HepG2 (cell line): ENCODE measurements around the gene CTNND2. TPM values are rescaled to one million over a fixed set of nuclear protein-coding genes. Genes with fewer than 3 reads are reported as not detected.

ENCODE experiments used
- ATAC-seq: fragments of 200-7000 bp; cut with Tn5 transposase; 3 replicates; pipeline ENCODE4 v1.9.1; 2020; ENCODE audit warnings: mild to moderate bottlenecking, moderate library complexity
- BruUV-seq: library from RNA; stranded (reverse); fragments of 400-500 nt; replicated peaks from 2 replicates; lab custom pipeline; 2021; lab: Mats Ljungman, UMichigan
- CTCF ChIA-PET: fragments of 300-600 bp; formaldehyde crosslinking; extraction: SDS; loops from one replicate; lab custom pipeline; 2021; ENCODE audit warnings: low total read pairs, inconsistent platforms, low intra/inter-chr PET ratio; lab: Yijun Ruan, JAX
- POLR2A ChIA-PET: fragments of 350-600 bp; sonication (Branson Sonifier 250); formaldehyde crosslinking; loops from one replicate; lab custom pipeline; 2020; ENCODE audit warnings: antibody characterized with exemption, inconsistent platforms; lab: Yijun Ruan, JAX
- DNase-seq: peaks from one replicate; pipeline ENCODE4 v3.0.0-alpha.2; 2015; ENCODE audit warnings: low spot score
- FAIRE-seq: peaks from 3 replicates; lab custom pipeline; 2011; peaks lifted over from hg19 to GRCh38; lab: Jason Lieb, UNC
- H2AFZ ChIP-seq: one replicate; pipeline ENCODE4 v1.6.1; 2011; ENCODE audit warnings: low read length, inconsistent platforms
- H3K27ac ChIP-seq: fragments of 300-600 bp; 3 replicates; pipeline ENCODE4 v1.8.0; 2011; ENCODE audit warnings: mixed run types, mild to moderate bottlenecking, mixed read lengths, low read length, inconsistent platforms; ENCODE audit not compliant: insufficient read depth; ENCODE audit errors: extremely low read length
- H3K27me3 ChIP-seq, 2 experiments: fragments of 200-600 bp in 1 of 2; 2 replicates in 1 of 2; 3 replicates in 1 of 2; pipeline versions ENCODE4 v1.6.0 to v1.8.0; 2011; ENCODE audit warnings: low read length in 2 of 2, mild to moderate bottlenecking in 2 of 2, moderate library complexity in 2 of 2, inconsistent platforms in 1 of 2; ENCODE audit not compliant: insufficient read depth in 2 of 2, control insufficient read depth in 1 of 2
- H3K36me3 ChIP-seq, 2 experiments: fragments of 200-600 bp in 1 of 2; replicated peaks in 1 of 2; 2 replicates in 1 of 2; 3 replicates in 1 of 2; pipeline versions ENCODE4 v1.5.1 to v1.8.0; 2011; ENCODE audit warnings: low read length in 2 of 2, inconsistent platforms in 1 of 2; ENCODE audit not compliant: insufficient read depth in 2 of 2, control insufficient read depth in 1 of 2
- H3K4me1 ChIP-seq: 2 replicates; pipeline ENCODE4 v1.5.1; 2012; ENCODE audit warnings: low read length, inconsistent platforms; ENCODE audit not compliant: insufficient read depth
- H3K4me2 ChIP-seq: 2 replicates; pipeline ENCODE4 v1.6.0; 2011; ENCODE audit warnings: low read depth, low read length, inconsistent platforms
- H3K4me3 ChIP-seq, 3 experiments: fragments of 200-600 bp in 1 of 3; sonication (generic), shearing (Covaris generic) in 1 of 3; replicated peaks in 1 of 3; 2 replicates each; pipeline ENCODE4 v1.5.1; 2011 to 2016; ENCODE audit warnings: low read length in 3 of 3, inconsistent platforms in 2 of 3, low read depth in 2 of 3, mild to moderate bottlenecking in 2 of 3, control low read depth in 1 of 3, mixed read lengths in 1 of 3; ENCODE audit not compliant: insufficient read depth in 1 of 3
- H3K79me2 ChIP-seq: one replicate; pipeline ENCODE4 v1.6.1; 2011; ENCODE audit warnings: low read length, inconsistent platforms; ENCODE audit not compliant: insufficient read depth
- H3K9ac ChIP-seq: 2 replicates; pipeline ENCODE4 v1.6.0; 2011; ENCODE audit warnings: mild to moderate bottlenecking, low read depth, low read length, inconsistent platforms; ENCODE audit not compliant: insufficient read depth
- H3K9me3 ChIP-seq: 2 replicates; pipeline ENCODE4 v1.5.1; 2012; ENCODE audit warnings: mild to moderate bottlenecking, low read length
- H4K20me1 ChIP-seq: 2 replicates; pipeline ENCODE4 v1.6.0; 2011; ENCODE audit warnings: inconsistent platforms, mild to moderate bottlenecking, low read length, moderate library complexity; ENCODE audit not compliant: insufficient read depth
- AGO2 ChIP-seq: fragments of 200-400 bp; formaldehyde crosslinking; optimal IDR thresholded peaks from 2 replicates; pipeline ENCODE3; 2017; ENCODE audit warnings: mild to moderate bottlenecking, low read depth, low read length, moderate library complexity
- HNRNPK ChIP-seq: fragments of 200-400 bp; formaldehyde crosslinking; IDR thresholded peaks from 2 replicates; pipeline ENCODE4 v1.6.1; 2018; ENCODE audit warnings: low read length, low read depth, moderate library complexity, mild to moderate bottlenecking; ENCODE audit not compliant: poor library complexity, severe bottlenecking
- POLR2G ChIP-seq: fragments of 200-400 bp; formaldehyde crosslinking; IDR thresholded peaks from 2 replicates; pipeline ENCODE4 v1.6.1; 2018; ENCODE audit warnings: mild to moderate bottlenecking, low read depth, low read length, moderate library complexity
- RXRA ChIP-seq: sonication (generic); formaldehyde crosslinking; IDR thresholded peaks from 2 replicates; pipeline ENCODE4 v1.5.1; 2020; ENCODE audit warnings: missing genetic modification reagents
- RXRB ChIP-seq: IDR thresholded peaks from 2 replicates; pipeline ENCODE4 v1.6.1; 2016; ENCODE audit warnings: borderline replicate concordance, missing genetic modification reagents, missing compliant biosample characterization
- ZFP36 ChIP-seq: fragments of 150-350 bp; IDR thresholded peaks from 2 replicates; pipeline ENCODE4 v1.6.1; 2018; ENCODE audit warnings: borderline replicate concordance, low read length, low read depth; ENCODE audit not compliant: partially characterized antibody
- ZNF556 ChIP-seq: sonication (generic); formaldehyde crosslinking; IDR thresholded peaks from 2 replicates; pipeline ENCODE4 v1.4.0; 2020; ENCODE audit warnings: mild to moderate bottlenecking, missing genetic modification reagents, borderline replicate concordance
- ZNF737 ChIP-seq: sonication (generic); formaldehyde crosslinking; IDR thresholded peaks from 2 replicates; pipeline ENCODE4 v1.5.0; 2020; ENCODE audit warnings: missing genetic modification reagents, mild to moderate bottlenecking, borderline replicate concordance
- ZSCAN31 ChIP-seq: sonication (generic); formaldehyde crosslinking; IDR thresholded peaks from 2 replicates; pipeline ENCODE4 v1.5.0; 2020; ENCODE audit warnings: low read depth, mild to moderate bottlenecking, missing genetic modification reagents
- WGBS: methylation state at CpG from one replicate; pipeline ENCODE4 v1.1.6; 2017; ENCODE audit warnings: low lambda C conversion rate; 5-methylcytosine and 5-hydroxymethylcytosine counted together
- in situ Hi-C: cut with HindIII; loops from 2 replicates; pipeline ENCODE4 v1.10.0; 2017; ENCODE audit warnings: low pct_unique_long_range_greater_than_20kb; ENCODE audit not compliant: extremely low pct_ligation_motif_present
- intact Hi-C: fragments of 100-400 bp; cut with micrococcal nuclease; formaldehyde crosslinking; loops from one replicate; pipeline ENCODE4 v1.10.0; 2022; ENCODE audit not compliant: unreplicated experiment
- polyA plus RNA-seq, 8 experiments: library from polyadenylated mRNA; depleted of rRNA in 3 of 8; stranded (reverse) in 7 of 8; unstranded in 1 of 8; fragments of >200 nt; fragmentation: Illumina TruSeq in 4 of 8; extraction: Trizol in 4 of 8; gene quantifications; 2 replicates each; pipeline versions ENCODE4 v1.2.1 to v1.2.3, GENCODE V29; 2011 to 2016; ENCODE audit warnings: low read depth in 4 of 8, missing spikeins in 1 of 8, mixed read lengths in 1 of 8; ENCODE audit not compliant: insufficient read depth in 1 of 8
- total RNA-seq, 5 experiments: library from RNA; depleted of rRNA; stranded (reverse); fragments of >200 nt; fragmentation: Illumina TruSeq; extraction: Trizol; gene quantifications; 2 replicates each; pipeline ENCODE4 v1.2.3, GENCODE V29; 2016; ENCODE audit warnings: low read depth in 1 of 5
- TF ChIP-seq, protein P1 (sequence below): sonication (generic); formaldehyde crosslinking; conservative IDR thresholded peaks from 2 replicates; pipeline ENCODE4 v1.4.0; 2020; ENCODE audit warnings: missing genetic modification reagents
- TF ChIP-seq, protein P2 (sequence below), 2 experiments: sonication (generic) in 1 of 2; formaldehyde crosslinking in 1 of 2; IDR thresholded peaks; 2 replicates each; pipeline versions ENCODE4 v1.4.0 to v1.6.1; 2016 to 2020; ENCODE audit warnings: borderline replicate concordance in 1 of 2, low read depth in 1 of 2, mild to moderate bottlenecking in 1 of 2, missing genetic modification reagents in 1 of 2
- TF ChIP-seq, protein P3 (sequence below): sonication (generic); formaldehyde crosslinking; IDR thresholded peaks from 2 replicates; pipeline ENCODE4 v1.4.0; 2020; ENCODE audit warnings: mild to moderate bottlenecking, missing genetic modification reagents, borderline replicate concordance
- TF ChIP-seq, protein P4 (sequence below): sonication (generic); formaldehyde crosslinking; IDR thresholded peaks from 2 replicates; pipeline ENCODE4 v1.9.0; 2022; ENCODE audit warnings: low read depth, missing genetic modification reagents

CTNND2 gene
- total and polyA plus RNA-seq, 2 of the 13 experiments (the other 11 are each of a cell fraction or from before 2014, with no cell fraction given) = not detected

DNA sequence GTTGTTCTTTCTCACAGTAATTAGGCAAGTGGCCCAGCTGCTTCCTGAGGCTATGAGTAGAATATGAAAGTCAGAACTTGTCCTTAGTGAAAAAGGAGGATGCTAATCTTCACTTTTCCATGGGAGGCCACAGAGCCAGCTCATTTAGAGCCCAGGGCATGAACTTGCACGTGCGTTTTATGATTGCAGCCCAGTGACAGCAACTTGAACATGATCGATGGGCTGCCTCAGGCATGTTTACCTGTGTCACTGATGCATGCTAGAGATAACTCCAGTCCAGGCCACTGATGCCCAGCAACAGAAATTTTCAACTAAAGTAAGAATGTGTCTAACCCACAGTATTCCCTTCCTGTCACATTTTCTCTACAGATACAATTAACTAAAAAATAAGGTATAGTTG, 179.3 kb downstream of the CTNND2 start:
- intact Hi-C loops = loop anchor here (5.0 kb wide), 1 partner anchor 297 kb away; no protein-coding TSS in a partner anchor
- ATAC-seq = no peak
- TF ChIP-seq AGO2 = no peak
- TF ChIP-seq, protein P1, sequence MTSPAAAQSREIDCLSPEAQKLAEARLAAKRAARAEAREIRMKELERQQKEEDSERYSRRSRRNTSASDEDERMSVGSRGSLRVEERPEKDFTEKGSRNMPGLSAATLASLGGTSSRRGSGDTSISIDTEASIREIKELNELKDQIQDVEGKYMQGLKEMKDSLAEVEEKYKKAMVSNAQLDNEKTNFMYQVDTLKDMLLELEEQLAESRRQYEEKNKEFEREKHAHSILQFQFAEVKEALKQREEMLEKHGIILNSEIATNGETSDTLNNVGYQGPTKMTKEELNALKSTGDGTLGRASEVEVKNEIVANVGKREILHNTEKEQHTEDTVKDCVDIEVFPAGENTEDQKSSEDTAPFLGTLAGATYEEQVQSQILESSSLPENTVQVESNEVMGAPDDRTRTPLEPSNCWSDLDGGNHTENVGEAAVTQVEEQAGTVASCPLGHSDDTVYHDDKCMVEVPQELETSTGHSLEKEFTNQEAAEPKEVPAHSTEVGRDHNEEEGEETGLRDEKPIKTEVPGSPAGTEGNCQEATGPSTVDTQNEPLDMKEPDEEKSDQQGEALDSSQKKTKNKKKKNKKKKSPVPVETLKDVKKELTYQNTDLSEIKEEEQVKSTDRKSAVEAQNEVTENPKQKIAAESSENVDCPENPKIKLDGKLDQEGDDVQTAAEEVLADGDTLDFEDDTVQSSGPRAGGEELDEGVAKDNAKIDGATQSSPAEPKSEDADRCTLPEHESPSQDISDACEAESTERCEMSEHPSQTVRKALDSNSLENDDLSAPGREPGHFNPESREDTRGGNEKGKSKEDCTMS = no peak
- TF ChIP-seq, protein P2, sequence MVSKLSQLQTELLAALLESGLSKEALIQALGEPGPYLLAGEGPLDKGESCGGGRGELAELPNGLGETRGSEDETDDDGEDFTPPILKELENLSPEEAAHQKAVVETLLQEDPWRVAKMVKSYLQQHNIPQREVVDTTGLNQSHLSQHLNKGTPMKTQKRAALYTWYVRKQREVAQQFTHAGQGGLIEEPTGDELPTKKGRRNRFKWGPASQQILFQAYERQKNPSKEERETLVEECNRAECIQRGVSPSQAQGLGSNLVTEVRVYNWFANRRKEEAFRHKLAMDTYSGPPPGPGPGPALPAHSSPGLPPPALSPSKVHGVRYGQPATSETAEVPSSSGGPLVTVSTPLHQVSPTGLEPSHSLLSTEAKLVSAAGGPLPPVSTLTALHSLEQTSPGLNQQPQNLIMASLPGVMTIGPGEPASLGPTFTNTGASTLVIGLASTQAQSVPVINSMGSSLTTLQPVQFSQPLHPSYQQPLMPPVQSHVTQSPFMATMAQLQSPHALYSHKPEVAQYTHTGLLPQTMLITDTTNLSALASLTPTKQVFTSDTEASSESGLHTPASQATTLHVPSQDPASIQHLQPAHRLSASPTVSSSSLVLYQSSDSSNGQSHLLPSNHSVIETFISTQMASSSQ (IDR thresholded peaks at IDR 0.05; ENCODE audit: low read depth) = no peak
- TF ChIP-seq, protein P2 (CRISPR knock-in tag; IDR thresholded peaks at IDR 0.05; ENCODE audit: borderline replicate concordance) = no peak
- no peak for TF ChIP-seq ZNF556 (CRISPR knock-in tag)
- no peak for TF ChIP-seq ZNF737 (CRISPR knock-in tag)
- no peak for TF ChIP-seq ZFP36
- TF ChIP-seq RXRB (CRISPR knock-in tag) = no peak
- no peak for TF ChIP-seq POLR2G
- TF ChIP-seq RXRA (CRISPR knock-in tag) = no peak
- TF ChIP-seq ZSCAN31 (CRISPR knock-in tag) = no peak
- TF ChIP-seq, protein P3, sequence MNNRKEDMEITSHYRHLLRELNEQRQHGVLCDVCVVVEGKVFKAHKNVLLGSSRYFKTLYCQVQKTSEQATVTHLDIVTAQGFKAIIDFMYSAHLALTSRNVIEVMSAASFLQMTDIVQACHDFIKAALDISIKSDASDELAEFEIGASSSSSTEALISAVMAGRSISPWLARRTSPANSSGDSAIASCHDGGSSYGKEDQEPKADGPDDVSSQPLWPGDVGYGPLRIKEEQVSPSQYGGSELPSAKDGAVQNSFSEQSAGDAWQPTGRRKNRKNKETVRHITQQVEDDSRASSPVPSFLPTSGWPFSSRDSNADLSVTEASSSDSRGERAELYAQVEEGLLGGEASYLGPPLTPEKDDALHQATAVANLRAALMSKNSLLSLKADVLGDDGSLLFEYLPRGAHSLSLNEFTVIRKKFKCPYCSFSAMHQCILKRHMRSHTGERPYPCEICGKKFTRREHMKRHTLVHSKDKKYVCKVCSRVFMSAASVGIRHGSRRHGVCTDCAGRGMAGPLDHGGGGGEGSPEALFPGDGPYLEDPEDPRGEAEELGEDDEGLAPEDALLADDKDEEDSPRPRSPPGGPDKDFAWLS = no peak
- TF ChIP-seq, protein P4, sequence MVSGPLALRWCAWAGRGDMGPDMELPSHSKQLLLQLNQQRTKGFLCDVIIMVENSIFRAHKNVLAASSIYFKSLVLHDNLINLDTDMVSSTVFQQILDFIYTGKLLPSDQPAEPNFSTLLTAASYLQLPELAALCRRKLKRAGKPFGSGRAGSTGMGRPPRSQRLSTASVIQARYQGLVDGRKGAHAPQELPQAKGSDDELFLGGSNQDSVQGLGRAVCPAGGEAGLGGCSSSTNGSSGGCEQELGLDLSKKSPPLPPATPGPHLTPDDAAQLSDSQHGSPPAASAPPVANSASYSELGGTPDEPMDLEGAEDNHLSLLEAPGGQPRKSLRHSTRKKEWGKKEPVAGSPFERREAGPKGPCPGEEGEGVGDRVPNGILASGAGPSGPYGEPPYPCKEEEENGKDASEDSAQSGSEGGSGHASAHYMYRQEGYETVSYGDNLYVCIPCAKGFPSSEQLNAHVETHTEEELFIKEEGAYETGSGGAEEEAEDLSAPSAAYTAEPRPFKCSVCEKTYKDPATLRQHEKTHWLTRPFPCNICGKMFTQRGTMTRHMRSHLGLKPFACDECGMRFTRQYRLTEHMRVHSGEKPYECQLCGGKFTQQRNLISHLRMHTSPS (CRISPR knock-in tag) = no peak
- TF ChIP-seq HNRNPK = no peak

More for the DNA sequence above, 179.3 kb downstream of the CTNND2 start:
- ChIA-PET CTCF (no interaction called here), POLR2A (no interaction called here)
- H3K4me3 ChIP-seq = no peak overlapping the region
- H3K27me3 ChIP-seq = no peaks in the 10 kb centered on the region
- no TSS peak for BruUV-seq
- no peaks in the 10 kb centered on the region for H3K4me1 ChIP-seq
- in situ Hi-C loops = no loop called here
- H4K20me1 ChIP-seq = no peaks in the 10 kb centered on the region
- no peak overlapping the region for H3K27ac ChIP-seq
- no peak overlapping the region for H3K9ac ChIP-seq
- H3K36me3 ChIP-seq = no peaks in the 10 kb centered on the region
- H3K79me2 ChIP-seq = no peaks in the 10 kb centered on the region
- DNase-seq (no peak), FAIRE-seq (no peak)
- no peak overlapping the region for H2AFZ ChIP-seq
- H3K9me3 ChIP-seq = 0 out of 2 replicates have a peak, but pooled peaks cover 5% of the 10 kb centered on the region
- no peak overlapping the region for H3K4me2 ChIP-seq
- WGBS = 0% methylated on average over 3 of the region's 3 CpGs
